GM19372 (cell line): ENCODE results near the gene COL5A1.

Experiments used
- ATAC-seq: cut with Tn5 transposase; IDR thresholded peaks from one replicate; pipeline ENCODE4 v1.9.1; 2021; ENCODE audit warnings: mild to moderate bottlenecking, low read depth, moderate library complexity; ENCODE audit not compliant: unreplicated experiment

COL5A1 gene

GRCh38 chr9:134861595-134862334 is 220.2 kb downstream of the COL5A1 start:
- no peak for ATAC-seq

- no peak for ATAC-seq
These were observed 221.8 kb downstream of the COL5A1 start for GRCh38 chr9:134863306-134863902.

GRCh38 chr9:134863941-134864820 is 222.6 kb downstream of the COL5A1 start:
- ATAC-seq: no peak

- ATAC-seq: no peak
These were observed 223.2 kb downstream of the COL5A1 start for GRCh38 chr9:134864821-134865190.

GRCh38 chr9:134867917-134868750 is 226.5 kb downstream of the COL5A1 start:
- no peak for ATAC-seq

GRCh38 chr9:134868751-134869553 is 227.3 kb downstream of the COL5A1 start:
- ATAC-seq: no peak

- no peak for ATAC-seq
These were observed 228.1 kb downstream of the COL5A1 start for GRCh38 chr9:134869554-134870300.

GRCh38 chr9:134870301-134870694 is 228.7 kb downstream of the COL5A1 start:
- no peak for ATAC-seq

- no peak for ATAC-seq
These were observed 229.4 kb downstream of the COL5A1 start for GRCh38 chr9:134870746-134871662.

- no peak for ATAC-seq
These were observed 230.2 kb downstream of the COL5A1 start for GRCh38 chr9:134871697-134872340.

- ATAC-seq: no peak
These were observed 231.1 kb downstream of the COL5A1 start for GRCh38 chr9:134872482-134873231.

GRCh38 chr9:134875371-134875770 is 233.8 kb downstream of the COL5A1 start:
- ATAC-seq: no peak

- ATAC-seq: no peak
These were observed 235.9 kb downstream of the COL5A1 start for GRCh38 chr9:134877541-134877940.

GRCh38 chr9:134879664-134880483 is 238.3 kb downstream of the COL5A1 start:
- ATAC-seq: no peak

GRCh38 chr9:134880484-134881312 is 239.1 kb downstream of the COL5A1 start, which contains the start of gene FCN2:
Gene FCN2 (plus strand): TSS chr9:134880810. CDS start chr9:134880822, 12 bp downstream.
- no peak for ATAC-seq
